ENCODE data around the gene TNXB.

Gene TNXB

GRCh38 chr6:32149092-32149755, 40.1 kb upstream of the TNXB start:
- TF ChIP-seq TEAD4 (IDR thresholded peaks at IDR 0.05) (no peak), CEBPB (IDR thresholded peaks at IDR 0.05) (no peak), USF1 (IDR thresholded peaks at IDR 0.05) (no peak), RAD21 (IDR thresholded peaks at IDR 0.05; ENCODE audit: low read depth) (no peak), TCF12 (IDR thresholded peaks at IDR 0.05; ENCODE audit: low read depth) (no peak), EP300 (IDR thresholded peaks at IDR 0.05; ENCODE audit: borderline replicate concordance) (no peak), FOXM1 (IDR thresholded peaks at IDR 0.05; ENCODE audit: borderline replicate concordance, low read depth) (no peak), TAF1 (IDR thresholded peaks at IDR 0.05; ENCODE audit: low read depth) (no peak), NFIC (IDR thresholded peaks at IDR 0.05) (no peak), CREB1 (IDR thresholded peaks at IDR 0.05; ENCODE audit: low read depth) (no peak), YY1 (IDR thresholded peaks at IDR 0.05; ENCODE audit: low read depth) (no peak), MAX (IDR thresholded peaks at IDR 0.05) (no peak), ZBTB7A (IDR thresholded peaks at IDR 0.05; ENCODE audit: low read depth) (no peak), REST (IDR thresholded peaks at IDR 0.05; ENCODE audit: low read depth) (no peak), EGR1 (IDR thresholded peaks at IDR 0.05) (no peak)

- TF ChIP-seq MAX (IDR thresholded peaks at IDR 0.05) = no peak
- no peak for TF ChIP-seq FOXM1 (IDR thresholded peaks at IDR 0.05; ENCODE audit: borderline replicate concordance, low read depth)
- TF ChIP-seq RAD21 (IDR thresholded peaks at IDR 0.05; ENCODE audit: low read depth) = no peak
- TF ChIP-seq ZBTB7A (IDR thresholded peaks at IDR 0.05; ENCODE audit: low read depth) = no peak
- no peak for TF ChIP-seq TEAD4 (IDR thresholded peaks at IDR 0.05)
- TF ChIP-seq TAF1 (IDR thresholded peaks at IDR 0.05; ENCODE audit: low read depth) = no peak
- TF ChIP-seq TCF12 (IDR thresholded peaks at IDR 0.05; ENCODE audit: low read depth) = no peak
- no peak for TF ChIP-seq NFIC (IDR thresholded peaks at IDR 0.05)
- TF ChIP-seq CEBPB (IDR thresholded peaks at IDR 0.05) = no peak
- TF ChIP-seq CREB1 (IDR thresholded peaks at IDR 0.05; ENCODE audit: low read depth) = no peak
- no peak for TF ChIP-seq YY1 (IDR thresholded peaks at IDR 0.05; ENCODE audit: low read depth)
- no peak for TF ChIP-seq USF1 (IDR thresholded peaks at IDR 0.05)
- no peak for TF ChIP-seq EP300 (IDR thresholded peaks at IDR 0.05; ENCODE audit: borderline replicate concordance)
- TF ChIP-seq EGR1 (IDR thresholded peaks at IDR 0.05) = no peak
- no peak for TF ChIP-seq REST (IDR thresholded peaks at IDR 0.05; ENCODE audit: low read depth)
Measured at GRCh38 chr6:32148289-32149091, 39.4 kb upstream of the TNXB start.

- TF ChIP-seq TAF1 (IDR thresholded peaks at IDR 0.05; ENCODE audit: low read depth) (no peak), RAD21 (IDR thresholded peaks at IDR 0.05; ENCODE audit: low read depth) (no peak)
Measured at GRCh38 chr6:32147401-32148132, 38.4 kb upstream of the TNXB start.

- TF ChIP-seq RAD21 (IDR thresholded peaks at IDR 0.05; ENCODE audit: low read depth) (no peak), CEBPB (IDR thresholded peaks at IDR 0.05) (no peak), CREB1 (IDR thresholded peaks at IDR 0.05; ENCODE audit: low read depth) (no peak), TAF1 (IDR thresholded peaks at IDR 0.05; ENCODE audit: low read depth) (no peak), EP300 (IDR thresholded peaks at IDR 0.05; ENCODE audit: borderline replicate concordance) (no peak), YY1 (IDR thresholded peaks at IDR 0.05; ENCODE audit: low read depth) (no peak), USF1 (IDR thresholded peaks at IDR 0.05) (no peak), NFIC (IDR thresholded peaks at IDR 0.05) (no peak), REST (IDR thresholded peaks at IDR 0.05; ENCODE audit: low read depth) (no peak), TEAD4 (IDR thresholded peaks at IDR 0.05) (no peak), ZBTB7A (IDR thresholded peaks at IDR 0.05; ENCODE audit: low read depth) (no peak), EGR1 (IDR thresholded peaks at IDR 0.05) (no peak), FOXM1 (IDR thresholded peaks at IDR 0.05; ENCODE audit: borderline replicate concordance, low read depth) (no peak), MAX (IDR thresholded peaks at IDR 0.05) (no peak), TCF12 (IDR thresholded peaks at IDR 0.05; ENCODE audit: low read depth) (no peak)
Measured at GRCh38 chr6:32146687-32147086, 37.5 kb upstream of the TNXB start.

All from Ishikawa (cell line).